OCI-LY7 (cell line): ENCODE results near the gene PRR15L. TPM values are rescaled to one million over a fixed set of nuclear protein-coding genes. Genes with fewer than 3 reads are reported as not detected.

Experiments
- BruUV-seq: library from RNA; stranded (reverse); fragments of 400-500 nt; replicated peaks from 2 replicates; lab custom pipeline; 2021; lab: Mats Ljungman, UMichigan
- CTCF ChIA-PET: fragments of 300-600 bp; sonication (Branson Sonifier 250); formaldehyde crosslinking; loops from one replicate; lab custom pipeline; 2022; ENCODE audit warnings: antibody characterized with exemption; ENCODE audit not compliant: unreplicated experiment; lab: Charles Lee
- POLR2A ChIA-PET: fragments of 300-600 bp; sonication (Branson Sonifier 250); formaldehyde crosslinking; loops from one replicate; lab custom pipeline; 2022; ENCODE audit warnings: antibody characterized with exemption; lab: Charles Lee
- DNase-seq: peaks from one replicate; pipeline ENCODE4 v3.0.0-alpha.2; 2015; ENCODE audit warnings: low spot score
- H2AFZ ChIP-seq: fragments of 200-600 bp; sonication (generic), shearing (Covaris generic); 2 replicates; pipeline ENCODE4 v1.6.1; 2014; ENCODE audit warnings: mild to moderate bottlenecking, antibody characterized with exemption, low read length, moderate library complexity
- H3K27ac ChIP-seq: fragments of 200-600 bp; sonication (generic); 2 replicates; pipeline ENCODE4 v1.5.1; 2014; ENCODE audit warnings: mixed run types, low read depth, mild to moderate bottlenecking, moderate library complexity, low read length, inconsistent platforms; ENCODE audit not compliant: poor library complexity, severe bottlenecking
- H3K36me3 ChIP-seq: fragments of 200-600 bp; sonication (generic); 2 replicates; pipeline ENCODE4 v1.6.1; 2014; ENCODE audit warnings: mild to moderate bottlenecking, antibody characterized with exemption, low read length, moderate library complexity, mixed read lengths; ENCODE audit not compliant: insufficient read depth
- H3K4me1 ChIP-seq: fragments of 200-600 bp; sonication (generic); 2 replicates; pipeline ENCODE4 v1.5.1; 2014; ENCODE audit warnings: mild to moderate bottlenecking, low read length; ENCODE audit not compliant: insufficient read depth, poor library complexity, severe bottlenecking
- H3K4me2 ChIP-seq: fragments of 200-600 bp; sonication (generic); 2 replicates; pipeline ENCODE4 v1.6.1; 2014; ENCODE audit warnings: mild to moderate bottlenecking, low read length
- H3K4me3 ChIP-seq: fragments of 200-600 bp; sonication (generic); 2 replicates; pipeline ENCODE4 v1.5.1; 2014; ENCODE audit warnings: mild to moderate bottlenecking, low read depth, low read length; ENCODE audit not compliant: poor library complexity, severe bottlenecking
- H3K79me2 ChIP-seq: fragments of 200-600 bp; sonication (generic); 2 replicates; pipeline ENCODE4 v1.6.1; 2016; ENCODE audit warnings: low read depth, mild to moderate bottlenecking, low read length, moderate library complexity, mixed read lengths; ENCODE audit not compliant: insufficient read depth
- H3K9me2 ChIP-seq: fragments of 200-600 bp; sonication (generic); 2 replicates; pipeline ENCODE4 v1.6.1; 2016; ENCODE audit warnings: mild to moderate bottlenecking, low read length, mixed read lengths; ENCODE audit not compliant: insufficient read depth
- H3K9me3 ChIP-seq: fragments of 200-600 bp; sonication (generic); 2 replicates; pipeline ENCODE4 v1.6.1; 2014; ENCODE audit warnings: mild to moderate bottlenecking, mixed run types, low read length, mixed read lengths
- H4K20me1 ChIP-seq: fragments of 200-600 bp; sonication (generic); 2 replicates; pipeline ENCODE4 v1.6.1; 2014; ENCODE audit warnings: mild to moderate bottlenecking, antibody characterized with exemption, low read length, moderate library complexity, mixed read lengths; ENCODE audit not compliant: insufficient read depth
- EZH2phosphoT487 ChIP-seq: fragments of 200-600 bp; sonication (generic); IDR thresholded peaks from 2 replicates; pipeline ENCODE4 v1.6.1; 2018; ENCODE audit warnings: low read depth, borderline replicate concordance, mild to moderate bottlenecking, mixed run types, antibody characterized with exemption, low read length, moderate library complexity, mixed read lengths
- intact Hi-C: fragments of 100-400 bp; cut with micrococcal nuclease; formaldehyde crosslinking; loops from one replicate; pipeline ENCODE4 v1.10.0; 2022; ENCODE audit not compliant: unreplicated experiment
- total RNA-seq, 2 experiments: library from RNA; depleted of rRNA in 1 of 2; stranded (reverse); fragments of >200 nt in 1 of 2; shearing (Covaris generic) in 1 of 2; gene quantifications; 2 replicates each; pipeline ENCODE4 v1.2.3, GENCODE V29; 2014 to 2022
- TF ChIP-seq, protein P1 (sequence below): fragments of 200-600 bp; sonication (generic); conservative IDR thresholded peaks from 2 replicates; pipeline ENCODE4 v1.5.1; 2014; ENCODE audit warnings: mild to moderate bottlenecking, antibody characterized with exemption, low read length, moderate library complexity, mixed read lengths

PRR15L gene
- total RNA-seq, 2 experiments from 2014 or later = not detected

DNA sequence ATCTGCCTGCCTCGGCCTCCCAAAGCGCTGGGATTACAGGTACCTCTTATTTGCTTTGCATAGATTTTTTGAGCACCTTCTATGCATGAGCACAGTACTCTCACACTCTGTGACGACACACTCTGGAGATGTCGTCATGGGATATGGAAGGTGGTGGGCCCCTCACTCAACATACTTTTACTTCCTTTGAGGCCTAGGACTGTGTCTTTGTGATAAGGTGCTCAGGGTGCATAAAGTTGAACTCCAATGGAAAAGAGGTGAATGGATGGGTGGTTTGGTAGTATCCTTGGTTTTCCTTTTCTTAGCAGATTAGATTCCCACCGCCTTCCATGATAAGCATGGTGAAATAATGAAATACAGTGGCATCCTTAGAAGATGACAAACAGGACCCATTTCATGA is 7.2 kb upstream of the PRR15L start:
- H2AFZ ChIP-seq = no peak overlapping the region
- BruUV-seq = no TSS peak
- DNase-seq = no peak
- H3K9me3 ChIP-seq = no peaks in the 10 kb centered on the region
- no peaks in the 10 kb centered on the region for H4K20me1 ChIP-seq
- no peaks in the 10 kb centered on the region for H3K79me2 ChIP-seq
- no peak overlapping the region for H3K4me3 ChIP-seq
- TF ChIP-seq, protein P1, sequence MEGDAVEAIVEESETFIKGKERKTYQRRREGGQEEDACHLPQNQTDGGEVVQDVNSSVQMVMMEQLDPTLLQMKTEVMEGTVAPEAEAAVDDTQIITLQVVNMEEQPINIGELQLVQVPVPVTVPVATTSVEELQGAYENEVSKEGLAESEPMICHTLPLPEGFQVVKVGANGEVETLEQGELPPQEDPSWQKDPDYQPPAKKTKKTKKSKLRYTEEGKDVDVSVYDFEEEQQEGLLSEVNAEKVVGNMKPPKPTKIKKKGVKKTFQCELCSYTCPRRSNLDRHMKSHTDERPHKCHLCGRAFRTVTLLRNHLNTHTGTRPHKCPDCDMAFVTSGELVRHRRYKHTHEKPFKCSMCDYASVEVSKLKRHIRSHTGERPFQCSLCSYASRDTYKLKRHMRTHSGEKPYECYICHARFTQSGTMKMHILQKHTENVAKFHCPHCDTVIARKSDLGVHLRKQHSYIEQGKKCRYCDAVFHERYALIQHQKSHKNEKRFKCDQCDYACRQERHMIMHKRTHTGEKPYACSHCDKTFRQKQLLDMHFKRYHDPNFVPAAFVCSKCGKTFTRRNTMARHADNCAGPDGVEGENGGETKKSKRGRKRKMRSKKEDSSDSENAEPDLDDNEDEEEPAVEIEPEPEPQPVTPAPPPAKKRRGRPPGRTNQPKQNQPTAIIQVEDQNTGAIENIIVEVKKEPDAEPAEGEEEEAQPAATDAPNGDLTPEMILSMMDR = no peak
- TF ChIP-seq EZH2phosphoT487 = no peak
- POLR2A ChIA-PET = no interaction called here
- intact Hi-C loops = no loop called here
- CTCF ChIA-PET = no interaction called here
- no peaks in the 10 kb centered on the region for H3K36me3 ChIP-seq
- H3K27ac ChIP-seq = no peak overlapping the region
- no peaks in the 10 kb centered on the region for H3K9me2 ChIP-seq
- H3K4me1 ChIP-seq = no peaks in the 10 kb centered on the region
- no peak overlapping the region for H3K4me2 ChIP-seq

DNA sequence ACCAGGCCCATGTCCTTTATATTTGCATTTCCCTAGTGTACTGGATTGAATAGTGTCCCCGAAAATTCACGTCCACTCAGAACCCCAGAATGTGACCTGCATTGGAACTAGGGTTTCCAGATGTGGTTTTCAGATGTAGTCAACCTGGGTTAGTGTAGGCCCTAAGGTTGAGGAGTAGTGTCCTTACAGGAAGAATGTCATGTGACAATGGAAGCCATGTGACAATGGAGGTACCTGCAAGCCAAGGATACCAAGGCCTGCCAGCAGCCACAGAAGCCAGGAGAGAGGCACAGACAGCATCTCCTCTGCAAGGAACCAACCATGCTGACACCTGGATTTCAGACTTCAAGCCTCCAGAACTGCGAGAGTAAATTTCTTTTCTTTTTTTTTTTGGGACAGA is 5.2 kb upstream of the PRR15L start:
- TF ChIP-seq, protein P1 = no peak
- TF ChIP-seq EZH2phosphoT487 = no peak
- CTCF ChIA-PET = no interaction called here

DNA sequence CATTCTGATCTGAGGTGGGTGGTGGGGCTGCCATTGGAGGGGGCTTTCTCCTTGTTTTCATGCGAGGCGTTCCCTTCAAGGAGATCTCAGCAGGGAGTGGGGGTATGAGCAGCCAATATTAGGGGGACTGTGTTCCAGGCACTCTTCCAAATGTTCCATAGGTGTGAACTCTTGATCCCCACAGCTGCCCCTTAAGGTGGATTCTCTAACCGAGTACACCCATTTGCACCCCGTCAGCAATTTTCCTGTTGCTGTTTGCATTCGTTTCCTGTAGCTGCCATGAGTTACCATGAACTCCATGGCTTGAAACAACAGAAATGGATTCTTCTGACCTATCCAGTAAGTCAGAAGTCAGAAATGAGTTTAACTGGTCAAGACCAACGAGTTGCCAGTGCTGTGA is 3.7 kb upstream of the PRR15L start:
- H3K27ac ChIP-seq = no peak overlapping the region
- H3K4me2 ChIP-seq = no peak overlapping the region
- TF ChIP-seq, protein P1 = no peak
- no peak for TF ChIP-seq EZH2phosphoT487
- no peaks in the 10 kb centered on the region for H3K79me2 ChIP-seq
- POLR2A ChIA-PET = interaction anchor here (1.2 kb wide), 1 partner anchor 20 kb away, joined by 3 read pairs; the partner anchor contains the start of gene PNPO
- no peaks in the 10 kb centered on the region for H3K9me2 ChIP-seq
- CTCF ChIA-PET = no interaction called here
- no peak for DNase-seq
- no peaks in the 10 kb centered on the region for H3K36me3 ChIP-seq
- H3K9me3 ChIP-seq = no peaks in the 10 kb centered on the region
- H3K4me1 ChIP-seq = no peaks in the 10 kb centered on the region
- H2AFZ ChIP-seq = no peak overlapping the region
- BruUV-seq = no TSS peak
- no peak overlapping the region for H3K4me3 ChIP-seq
- intact Hi-C loops = no loop called here
- no peaks in the 10 kb centered on the region for H4K20me1 ChIP-seq

More for the DNA sequence above, 5.2 kb upstream of the PRR15L start:
- H4K20me1 ChIP-seq = no peaks in the 10 kb centered on the region
- no peaks in the 10 kb centered on the region for H3K9me3 ChIP-seq
- intact Hi-C loops = no loop called here
- BruUV-seq = no TSS peak
- H3K4me1 ChIP-seq = no peaks in the 10 kb centered on the region
- H3K4me2 ChIP-seq = no peak overlapping the region
- DNase-seq = no peak
- H3K36me3 ChIP-seq = no peaks in the 10 kb centered on the region
- no peaks in the 10 kb centered on the region for H3K9me2 ChIP-seq
- POLR2A ChIA-PET = no interaction called here
- no peak overlapping the region for H3K4me3 ChIP-seq
- no peak overlapping the region for H2AFZ ChIP-seq
- H3K27ac ChIP-seq = no peak overlapping the region
- H3K79me2 ChIP-seq = no peaks in the 10 kb centered on the region
